ENCODE measurements around the gene C5AR1. TPM values are rescaled to one million over a fixed set of nuclear protein-coding genes. Genes with fewer than 3 reads are reported as not detected.
A peak's percentile ranks its signal among the peaks of the same experiment; 100 is the strongest.

The C5AR1 gene
- total and polyA plus RNA-seq, 9 of the 15 experiments (the other 6 are each of a cell fraction or from before 2014, with no cell fraction given): 0.06 to 1.6 (median 0.28) TPM; not detected in 3

- in situ Hi-C loops (cut with MboI): no loop called here
- ATAC-seq (peak; percentile 50), DNase-seq (ENCODE audit: extremely low read depth in 1 of 4, low spot score in 3 of 4) (peak in 3 of 4 experiments; percentile 59 to 84 (median 82)), FAIRE-seq (no peak)
- H3K27me3 ChIP-seq (ENCODE audit: control insufficient read depth in 2 of 2, insufficient read depth in 2 of 2, low read length in 2 of 2): no peaks in the 10 kb centered on the region
- peak overlapping the region; percentile 64 for H2AFZ ChIP-seq (ENCODE audit: low read depth, low read length)
- peak overlapping the region; percentile 95 for H3K27ac ChIP-seq (ENCODE audit: extremely low read depth, low read depth, low read length)
- peak overlapping the region; percentile 83 for H3K4me2 ChIP-seq (ENCODE audit: insufficient read depth, low read length)
- peaks cover 20% of the 10 kb centered on the region for H3K79me2 ChIP-seq (ENCODE audit: control insufficient read depth, insufficient read depth, low read length)
- H3K9ac ChIP-seq (ENCODE audit: insufficient read depth in 1 of 2, low read depth in 2 of 2, low read length in 2 of 2): peak overlapping the region; percentile 86 to 97
- H3K36me3 ChIP-seq (ENCODE audit: control insufficient read depth, insufficient read depth, low read length): peaks cover 29% of the 10 kb centered on the region; the same call in 1 of the 3 replicates
- 14% methylated on average over 38 of the region's 42 CpGs for WGBS (ENCODE audit: insufficient coverage, low coverage, missing lambda C conversion rate)
- H3K9me3 ChIP-seq (replicated peaks; ENCODE audit: control insufficient read depth, insufficient read depth, low read depth, low read length): no peaks in the 10 kb centered on the region
- peaks cover 27 to 59% of the 10 kb centered on the region in 2 experiments for H3K4me1 ChIP-seq (replicated peaks in 1 of 2; ENCODE audit: control insufficient read depth in 2 of 2, insufficient read depth in 2 of 2, low read length in 2 of 2)
- CTCF ChIA-PET (ENCODE audit: low intra/inter-chr PET ratio): interaction anchor here (1.0 kb wide), 1 partner anchor 23 kb away, joined by 3 read pairs; no protein-coding TSS in a partner anchor
- H4K20me1 ChIP-seq (replicated peaks; ENCODE audit: control insufficient read depth, insufficient read depth, low read length): no peaks in the 10 kb centered on the region
- H3K9me1 ChIP-seq (ENCODE audit: control insufficient read depth, insufficient read depth, low read length): no peaks in the 10 kb centered on the region
- POLR2A ChIA-PET: interaction anchor here (0.7 to 2.1 kb wide), 6 partner anchors 11 to 262 kb away, joined by 3 to 18 read pairs (median 5); partner anchors contain the start of gene CCDC9
- TSS peak; percentile 89 for BruUV-seq (replicated peaks)
- H3K4me3 ChIP-seq: peak overlapping the region; percentile 74
- intact Hi-C loops (cut with micrococcal nuclease): no loop called here
- no peak for TF ChIP-seq CREB3 (tag; conservative IDR thresholded peaks at IDR 0.05; ENCODE audit: low read depth)
- no peak for TF ChIP-seq NCOR1 (IDR thresholded peaks at IDR 0.05)
- TF ChIP-seq EP400 (IDR thresholded peaks at IDR 0.05): no peak; the same call in 1 of the 2 replicates
- TF ChIP-seq ZNF785 (CRISPR knock-in tag; IDR thresholded peaks at IDR 0.05): no peak
- TF ChIP-seq TARDBP (IDR thresholded peaks at IDR 0.05): no peak
- TF ChIP-seq BRD9 (IDR thresholded peaks at IDR 0.05; ENCODE audit: low read depth, partially characterized antibody): no peak
- no peak for TF ChIP-seq SMAD1 (IDR thresholded peaks at IDR 0.05; ENCODE audit: low read depth, low read length, partially characterized antibody)
- no peak for TF ChIP-seq FOXP1 (CRISPR knock-in tag; IDR thresholded peaks at IDR 0.05)
- TF ChIP-seq NFRKB (IDR thresholded peaks at IDR 0.05; ENCODE audit: low read depth): peak; percentile 51; the same call in 1 of the 2 replicates
- TF ChIP-seq NR2C2 (CRISPR knock-in tag; IDR thresholded peaks at IDR 0.05): no peak
- TF ChIP-seq NR2C2 (tag; IDR thresholded peaks at IDR 0.05): no peak
- peak; percentile 8 to 40; a peak in 1 of 4 replicates for TF ChIP-seq MLLT1 (IDR thresholded peaks at IDR 0.05)
- peak; percentile 92; the same call in 1 of the 2 replicates for TF ChIP-seq CREB3L1 (IDR thresholded peaks at IDR 0.05; ENCODE audit: borderline replicate concordance, low read depth)
- TF ChIP-seq MNT (conservative IDR thresholded peaks at IDR 0.05): no peak
- TF ChIP-seq SREBF2 (CRISPR knock-in tag; IDR thresholded peaks at IDR 0.05): no peak
These were observed 37.0 kb upstream of the C5AR1 start for GRCh38 chr19:47272448-47273312.

Measured in K562 (cell line).